ENCODE data around the gene CPA4.

The CPA4 gene

GRCh38 chr7:130275826-130276297 lies 17.1 kb upstream of the CPA4 start:
- no peak for DNase-seq

GRCh38 chr7:130276796-130277762 lies 15.9 kb upstream of the CPA4 start:
- no peak for DNase-seq

GRCh38 chr7:130277763-130278643 lies 15.0 kb upstream of the CPA4 start:
- peak; percentile 9 to 54 for DNase-seq

GRCh38 chr7:130278860-130279259 lies 14.1 kb upstream of the CPA4 start:
- no peak for DNase-seq

- no peak for DNase-seq
Observed at GRCh38 chr7:130279286-130279685, 13.7 kb upstream of the CPA4 start.

DNA sequence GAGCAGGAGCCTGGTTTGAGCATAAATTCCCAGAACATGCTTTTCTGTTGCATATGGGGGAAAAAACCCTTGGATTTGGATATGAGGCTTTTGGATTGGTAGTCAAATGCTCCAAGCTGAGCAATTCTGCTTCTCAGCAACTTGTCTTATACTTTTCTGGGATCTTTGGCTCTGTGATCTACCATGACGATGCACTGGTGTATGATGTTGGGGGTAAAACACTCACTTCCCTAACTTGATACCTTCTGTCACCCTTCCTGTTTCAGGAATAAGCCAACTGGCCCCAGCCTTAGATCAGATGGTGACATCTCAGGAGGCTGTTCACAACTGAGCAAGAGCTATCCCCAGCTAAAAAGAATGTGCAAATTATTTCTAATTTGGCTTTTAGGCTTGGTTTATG lies 13.1 kb upstream of the CPA4 start:
- no peak for DNase-seq

GRCh38 chr7:130281260-130281659 lies 11.7 kb upstream of the CPA4 start:
- DNase-seq, result no peak

DNA sequence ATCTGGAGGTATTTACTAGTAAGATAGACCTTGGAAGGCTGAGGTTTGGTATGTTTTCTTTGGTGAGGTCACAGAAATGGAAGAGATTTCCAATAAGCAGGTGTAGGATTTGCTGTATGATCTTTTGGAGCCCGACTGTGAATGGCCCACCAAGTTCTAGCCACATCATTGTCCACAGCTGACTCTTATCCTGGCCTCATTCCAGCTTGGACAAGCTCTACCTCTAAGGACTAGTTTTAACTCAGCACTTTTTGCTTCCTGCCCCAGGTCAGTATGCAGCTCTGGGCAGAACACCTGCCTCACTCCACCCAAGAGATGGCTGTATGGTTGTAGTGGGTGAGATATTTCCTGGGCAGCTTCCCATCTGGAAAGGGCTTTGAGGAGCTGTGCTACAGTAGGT lies 6.1 kb upstream of the CPA4 start:
- DNase-seq, result no peak

- DNase-seq, result no peak
Observed at GRCh38 chr7:130288168-130288567, 4.8 kb upstream of the CPA4 start.

GRCh38 chr7:130288829-130289228 lies 4.1 kb upstream of the CPA4 start:
- DNase-seq, result no peak

- DNase-seq, result no peak
Observed at GRCh38 chr7:130289478-130289877, 3.5 kb upstream of the CPA4 start.

- DNase-seq, result no peak
Observed at GRCh38 chr7:130290745-130291144, 2.2 kb upstream of the CPA4 start.

- DNase-seq, result no peak
Observed at GRCh38 chr7:130293521-130293920, 560 bp downstream of the CPA4 start.

DNA sequence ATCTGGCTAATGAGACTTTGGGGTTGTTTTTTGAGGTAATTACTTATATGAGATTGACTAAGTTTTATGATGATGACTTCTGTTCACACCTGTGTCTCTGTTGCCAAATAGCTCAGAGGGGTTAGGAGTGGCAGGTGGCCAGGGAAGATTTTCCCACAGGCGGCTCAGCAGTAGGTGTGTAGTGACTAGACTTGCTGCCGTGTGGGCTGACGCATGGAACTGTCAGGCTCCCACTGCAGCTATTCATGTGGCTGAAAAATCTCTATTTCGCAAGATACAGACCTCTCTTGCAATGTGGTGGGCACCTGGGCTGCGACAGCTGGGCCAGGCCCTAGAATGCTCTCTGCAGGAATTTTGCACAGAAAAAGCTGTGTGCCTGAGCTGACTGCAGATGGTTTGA lies 1.4 kb downstream of the CPA4 start:
- DNase-seq, result no peak

DNA sequence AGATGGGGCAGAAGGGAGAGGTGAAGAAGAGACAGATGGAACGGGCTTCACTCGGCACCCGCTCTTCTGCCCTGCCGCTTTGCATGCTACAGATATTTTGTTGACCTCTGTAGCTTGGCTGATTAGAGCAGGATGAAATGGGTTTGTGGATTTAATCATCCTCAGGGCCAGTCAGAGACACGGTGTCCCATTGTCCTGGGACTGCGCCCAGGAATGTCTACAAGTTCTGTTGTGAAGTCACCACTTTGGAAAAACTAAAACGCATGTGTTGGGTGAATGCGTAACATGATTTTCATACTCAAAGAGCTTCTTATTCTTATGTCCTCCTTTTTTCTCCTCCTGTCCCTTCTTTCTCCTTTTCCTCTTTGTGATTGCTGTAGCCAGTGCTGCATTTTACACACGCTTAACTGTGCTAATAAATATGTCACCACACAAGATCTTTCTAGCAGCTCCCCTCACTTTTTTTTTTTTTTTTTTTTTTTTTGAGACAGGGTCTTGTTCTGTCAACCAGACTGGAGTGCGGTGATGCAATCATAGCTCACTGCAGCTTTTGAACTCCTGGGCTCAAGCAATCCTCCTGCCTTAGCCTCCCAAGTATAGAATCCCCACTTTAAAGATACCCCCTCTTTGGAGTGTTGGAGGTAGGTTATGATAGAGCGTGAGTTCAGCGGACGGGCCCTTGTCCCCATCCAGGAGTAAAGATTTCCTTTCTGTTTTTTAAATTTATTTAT lies 3.4 kb downstream of the CPA4 start:
- no peak for DNase-seq

DNA sequence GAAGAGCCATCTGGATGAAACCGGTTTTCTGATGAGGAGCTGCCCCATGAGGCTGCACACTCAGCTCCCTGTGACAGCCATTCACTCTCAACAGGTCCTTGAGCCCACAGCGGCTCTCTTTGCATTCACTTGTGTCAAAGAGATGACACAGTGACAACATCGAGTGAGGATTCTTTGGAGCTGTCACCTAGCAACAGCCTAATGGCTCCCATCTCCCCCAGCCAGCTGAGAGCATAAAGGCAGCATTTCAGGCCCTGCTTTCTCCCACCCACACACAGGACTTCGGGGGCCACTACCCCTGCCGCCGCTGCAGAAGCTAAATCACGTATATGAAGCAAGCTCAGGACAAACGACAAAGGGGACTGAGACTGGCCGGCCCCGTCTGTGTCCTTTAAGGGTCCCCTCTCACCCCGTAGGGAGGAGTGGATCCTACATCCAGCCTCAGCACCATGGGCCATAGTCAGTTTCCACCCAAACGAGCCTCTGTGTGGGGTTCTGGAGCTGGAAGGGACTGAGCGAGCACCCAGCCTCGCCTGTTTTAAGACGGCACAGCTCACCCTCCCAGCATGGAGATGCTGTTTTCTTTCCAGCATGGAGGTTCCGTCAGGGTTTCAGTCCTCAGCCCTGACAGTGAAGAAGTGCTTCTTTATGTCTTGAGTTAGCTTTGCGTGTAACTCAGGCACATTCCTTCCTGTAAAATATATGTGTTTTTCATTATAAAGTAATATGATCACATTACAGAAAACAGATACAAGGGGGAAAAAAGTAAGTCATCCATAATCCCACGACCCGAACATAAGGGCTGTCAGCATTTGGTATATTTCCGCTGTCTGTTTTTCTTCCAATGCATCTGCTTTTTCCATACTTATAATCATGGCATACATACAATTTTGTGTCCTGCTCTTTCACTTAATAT lies 4.9 kb downstream of the CPA4 start:
- no peak for DNase-seq

- no peak for DNase-seq
Observed at GRCh38 chr7:130298544-130299326, 5.8 kb downstream of the CPA4 start.

- no peak for DNase-seq
Observed at GRCh38 chr7:130299866-130300265, 6.9 kb downstream of the CPA4 start.

DNA sequence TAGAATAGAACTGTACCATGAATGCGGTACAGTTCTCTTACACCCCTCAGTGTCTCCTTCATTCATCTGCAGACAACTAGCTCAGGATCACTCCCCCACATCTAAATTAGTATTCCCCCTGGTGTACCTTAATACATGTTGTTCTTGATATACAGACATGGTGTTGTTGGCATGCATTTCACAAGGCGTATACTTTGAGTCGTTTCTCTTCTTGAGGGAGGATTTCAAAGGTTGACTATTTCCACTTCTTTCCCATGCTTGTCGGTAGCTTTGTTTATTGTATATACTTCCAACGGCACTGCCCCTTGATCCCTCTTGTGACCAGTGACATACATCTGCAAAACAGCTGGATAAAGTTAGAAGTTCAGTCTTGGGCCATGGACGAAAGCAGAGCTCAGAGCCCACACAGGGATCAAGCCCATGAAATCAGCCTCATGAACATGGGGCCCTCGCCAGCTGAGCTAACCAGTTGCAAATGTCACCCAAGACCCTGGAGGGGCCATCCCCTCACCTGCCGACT lies 8.6 kb downstream of the CPA4 start:
- no peak for DNase-seq

DNA sequence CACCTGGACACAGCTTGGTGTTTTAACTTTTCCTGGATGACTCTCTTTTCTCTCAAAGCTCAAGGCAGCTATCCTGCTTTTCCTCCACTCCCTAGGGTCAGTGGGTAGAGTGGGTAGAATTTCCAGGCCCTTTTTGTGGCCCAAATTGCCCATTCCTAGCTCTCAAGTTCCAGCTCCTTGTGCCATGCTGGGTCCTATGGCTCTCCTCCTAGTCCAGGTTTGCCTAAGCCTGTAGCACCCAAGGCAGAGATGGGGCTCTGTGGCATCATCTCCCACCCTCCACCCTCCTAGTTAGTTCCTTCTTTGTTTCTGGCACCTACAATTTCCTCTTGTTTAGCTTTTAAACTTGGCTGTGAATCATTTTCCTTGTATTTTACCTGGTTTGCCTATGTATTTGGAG lies 9.7 kb downstream of the CPA4 start:
- DNase-seq, result no peak

DNA sequence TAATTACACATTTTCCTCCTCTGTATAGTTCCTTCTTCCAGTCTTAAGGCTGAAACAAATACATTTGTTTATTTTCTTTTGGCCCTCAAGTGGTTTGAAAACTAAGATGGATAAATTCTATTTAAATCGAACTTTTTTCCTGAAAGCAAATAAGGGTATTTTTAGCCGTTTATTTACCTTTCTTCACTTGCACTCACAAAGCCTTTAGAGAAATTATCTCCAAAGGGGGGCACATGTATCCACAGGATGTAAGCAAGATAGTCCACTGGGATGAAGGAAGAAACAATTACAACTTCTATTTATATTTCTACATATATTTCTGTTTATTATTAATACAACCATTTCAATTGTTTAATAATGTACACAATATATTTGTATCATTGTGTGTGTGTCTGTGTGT lies 10.2 kb downstream of the CPA4 start:
- no peak for DNase-seq

All from NCI-H526 (cell line).